GM21381 (cell line): Measurements from ENCODE around the gene TM4SF5.

Experiments
- ATAC-seq: cut with Tn5 transposase; IDR thresholded peaks from one replicate; pipeline ENCODE4 v1.9.1; 2021; ENCODE audit warnings: mild to moderate bottlenecking, moderate library complexity; ENCODE audit not compliant: unreplicated experiment

The TM4SF5 gene

DNA sequence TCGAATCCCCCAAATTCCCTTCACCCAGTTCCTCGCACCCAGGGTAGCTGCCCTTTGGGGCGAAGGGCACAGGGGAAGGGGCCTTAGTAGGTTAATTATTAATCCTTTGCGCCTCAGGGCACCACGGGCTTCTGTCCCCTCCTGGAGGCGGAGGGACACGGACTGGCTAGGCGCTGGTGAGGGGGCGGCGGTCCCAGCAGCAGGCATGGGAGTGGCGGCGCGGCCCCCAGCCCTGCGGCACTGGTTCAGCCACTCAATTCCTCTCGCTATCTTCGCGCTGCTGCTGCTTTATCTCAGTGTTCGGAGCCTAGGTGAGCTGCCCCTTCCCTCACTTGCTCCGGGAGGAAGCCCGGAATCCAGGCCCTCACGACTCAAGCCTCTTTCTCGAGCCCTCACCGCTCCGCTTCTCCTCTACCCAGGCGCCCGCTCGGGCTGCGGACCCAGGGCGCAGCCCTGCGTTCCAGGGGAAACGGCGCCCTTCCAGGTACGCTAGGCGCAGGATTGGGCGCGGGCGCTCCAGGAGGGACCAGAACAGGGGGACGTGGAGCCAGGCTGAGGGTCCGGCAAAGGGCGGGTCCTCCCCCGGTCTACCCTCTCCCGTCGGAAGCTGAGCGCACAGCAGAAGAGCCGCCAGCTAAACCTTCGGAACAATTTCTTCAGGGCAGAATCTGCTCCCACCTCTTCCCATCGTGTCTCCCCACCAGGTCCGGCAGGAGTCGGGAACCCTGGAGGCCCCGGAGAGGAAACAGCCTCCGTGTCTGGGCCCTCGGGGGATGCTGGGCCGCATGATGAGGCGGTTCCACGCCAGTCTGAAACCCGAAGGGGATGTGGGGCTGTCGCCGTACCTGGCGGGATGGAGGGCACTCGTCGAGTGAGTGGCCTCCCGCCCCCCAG is 17.4 kb downstream of the TM4SF5 start, which contains the start of gene GLTPD2:
GLTPD2 (plus strand) TSS at position 158 of the 894 bp plus-strand sequence; CDS start at position 206, 48 bp downstream.
- ATAC-seq, result no peak

DNA sequence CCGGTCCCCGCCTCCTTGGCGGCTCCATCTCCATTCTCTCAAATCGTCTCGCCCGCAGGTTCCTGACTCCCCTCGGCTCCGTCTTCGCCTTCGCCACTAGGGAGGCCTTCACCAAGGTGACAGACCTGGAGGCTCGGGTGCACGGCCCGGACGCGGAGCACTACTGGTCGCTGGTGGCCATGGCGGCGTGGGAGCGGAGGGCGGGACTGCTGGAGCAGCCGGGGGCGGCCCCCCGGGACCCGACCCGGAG is 17.9 kb downstream of the TM4SF5 start:
- no peak for ATAC-seq

DNA sequence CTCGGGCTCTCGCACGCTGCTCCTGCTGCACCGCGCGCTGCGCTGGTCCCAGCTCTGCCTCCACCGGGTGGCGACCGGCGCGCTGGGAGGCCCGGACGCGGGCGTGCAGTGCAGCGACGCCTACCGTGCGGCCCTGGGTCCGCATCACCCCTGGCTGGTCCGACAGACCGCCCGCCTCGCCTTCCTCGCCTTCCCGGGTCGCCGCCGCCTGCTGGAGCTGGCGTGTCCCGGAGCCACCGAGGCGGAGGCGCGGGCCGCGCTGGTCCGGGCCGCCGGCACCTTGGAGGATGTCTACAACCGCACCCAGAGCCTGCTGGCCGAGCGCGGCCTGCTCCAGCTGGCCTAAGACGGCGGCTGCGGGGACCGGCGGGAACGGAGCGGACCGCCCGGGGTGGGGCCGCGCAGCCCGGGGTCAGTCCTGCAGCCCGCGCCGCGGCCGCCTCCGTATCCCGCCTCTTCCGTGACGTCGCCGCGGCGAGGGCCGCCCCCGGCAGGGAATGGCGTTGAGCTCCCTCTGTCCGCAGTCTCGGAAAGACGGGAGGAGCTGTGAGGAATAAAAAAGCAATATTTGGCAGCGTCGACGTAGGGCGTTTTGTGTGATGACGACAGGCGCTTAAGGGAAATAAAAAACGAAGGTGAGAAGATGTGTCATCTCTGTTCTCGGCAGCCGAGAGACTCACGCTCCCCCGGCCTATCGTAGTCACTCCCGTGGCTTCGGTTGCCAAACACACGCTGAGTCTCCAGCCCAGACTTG is 18.4 kb downstream of the TM4SF5 start:
- peak; percentile 84 for ATAC-seq

DNA sequence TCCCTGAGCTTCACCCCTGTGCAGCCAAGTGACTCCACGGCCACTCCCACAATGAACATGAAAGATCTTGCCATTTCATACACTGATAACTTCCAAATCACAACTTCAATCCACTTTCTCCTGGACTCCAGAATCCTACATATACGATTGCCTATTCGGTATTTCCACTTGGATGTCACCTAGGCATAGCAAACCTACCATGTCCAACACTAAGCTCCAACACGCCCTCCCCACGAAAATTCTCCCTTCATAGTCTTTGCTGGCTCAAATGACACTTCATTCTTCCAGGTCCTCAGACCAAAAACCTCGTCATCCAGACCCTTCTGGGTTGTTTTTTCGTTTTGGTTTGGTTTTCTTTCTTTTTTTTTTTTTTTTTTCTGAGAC is 19.0 kb downstream of the TM4SF5 start:
- ATAC-seq, result no peak

DNA sequence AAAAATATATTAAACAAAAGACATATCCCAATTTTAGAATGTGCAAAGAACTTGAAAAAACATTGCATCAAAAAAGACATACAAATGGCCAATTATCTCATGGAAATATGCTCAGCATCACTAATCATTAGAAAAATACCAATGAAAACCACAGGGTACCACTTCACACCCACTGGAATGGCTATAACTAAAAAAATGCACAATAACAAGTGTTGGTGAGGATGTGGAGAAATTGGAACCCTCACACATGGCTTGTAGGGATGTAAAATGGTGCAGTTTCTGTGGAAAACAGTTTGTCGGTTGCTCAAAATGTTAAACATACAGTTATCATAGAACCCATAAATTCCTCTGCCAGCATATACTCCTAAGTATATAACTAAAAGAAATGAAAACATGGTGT is 23.5 kb downstream of the TM4SF5 start:
- ATAC-seq, result no peak

DNA sequence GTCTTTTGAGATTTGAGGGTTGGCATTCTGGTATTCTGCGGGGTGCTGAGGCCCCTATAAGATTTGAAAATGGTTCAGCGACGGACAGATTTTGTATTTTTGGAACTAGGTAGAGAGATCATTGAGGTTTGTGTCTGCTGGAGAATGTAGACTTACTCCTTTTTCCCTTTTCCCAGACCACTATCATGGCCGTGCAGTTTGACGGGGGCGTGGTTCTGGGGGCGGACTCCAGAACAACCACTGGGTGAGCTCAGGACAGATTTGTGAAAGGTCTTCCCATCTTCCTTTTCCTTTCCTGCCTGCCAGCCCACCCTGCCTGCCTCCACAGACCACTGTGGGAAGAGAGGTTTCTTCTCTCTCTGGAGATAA is 24.9 kb downstream of the TM4SF5 start:
- ATAC-seq, result no peak

DNA sequence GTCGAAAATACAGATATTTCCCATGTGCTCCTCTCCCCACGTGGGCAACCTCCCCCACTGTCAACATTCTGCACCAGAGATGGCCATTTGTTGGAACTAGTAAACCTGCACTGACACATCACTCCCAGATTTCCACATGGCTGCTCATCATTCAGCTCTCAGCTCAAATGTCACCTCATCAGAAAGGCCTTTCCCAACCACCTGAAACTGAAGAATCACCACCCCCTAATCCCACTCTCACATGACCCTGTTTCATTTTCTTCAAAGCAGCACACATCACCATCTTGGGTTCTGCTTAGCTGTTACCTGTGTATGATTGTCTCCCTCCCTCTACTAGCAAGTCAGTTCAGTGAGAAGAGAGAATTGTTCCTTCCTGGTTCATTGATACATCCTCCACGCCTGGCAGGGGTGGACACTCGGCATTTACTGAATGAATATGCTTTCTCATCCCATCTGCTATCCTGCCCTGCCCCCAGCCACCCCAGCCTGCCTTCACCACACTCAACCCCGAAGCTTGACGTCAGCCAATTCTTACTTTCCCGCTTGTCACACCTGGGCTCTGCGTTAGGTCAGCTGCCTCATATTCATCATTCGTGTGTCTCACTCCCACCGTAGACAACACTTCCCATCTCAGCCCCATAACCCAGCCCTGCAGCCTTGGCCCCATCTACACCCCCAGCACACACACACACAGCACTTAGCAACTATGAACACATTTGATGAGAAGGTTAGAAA is 28.9 kb downstream of the TM4SF5 start:
- ATAC-seq, result no peak

DNA sequence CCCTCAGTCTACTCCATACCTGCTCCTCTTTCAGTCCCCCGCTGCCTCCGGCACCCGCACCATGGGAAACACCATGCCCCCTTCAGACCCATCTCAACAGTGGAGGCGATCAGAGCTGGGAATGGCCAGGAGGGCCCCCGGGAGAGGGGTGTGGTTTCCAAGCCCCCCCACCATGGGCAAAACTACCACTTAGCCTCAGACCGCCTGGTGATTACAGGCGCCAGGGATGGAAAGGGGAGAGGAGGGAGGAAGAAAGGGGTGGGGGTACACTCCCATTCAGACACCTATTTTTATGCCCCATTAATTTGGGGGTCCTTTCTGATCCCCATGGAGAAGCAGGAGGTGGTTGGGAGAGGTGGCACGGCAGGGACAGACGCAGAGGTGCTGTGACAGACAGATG is 30.5 kb downstream of the TM4SF5 start, which contains the start of gene C17orf114:
C17orf114 (minus strand) TSS at position 101 of the 400 bp plus-strand sequence.
- ATAC-seq, result no peak

DNA sequence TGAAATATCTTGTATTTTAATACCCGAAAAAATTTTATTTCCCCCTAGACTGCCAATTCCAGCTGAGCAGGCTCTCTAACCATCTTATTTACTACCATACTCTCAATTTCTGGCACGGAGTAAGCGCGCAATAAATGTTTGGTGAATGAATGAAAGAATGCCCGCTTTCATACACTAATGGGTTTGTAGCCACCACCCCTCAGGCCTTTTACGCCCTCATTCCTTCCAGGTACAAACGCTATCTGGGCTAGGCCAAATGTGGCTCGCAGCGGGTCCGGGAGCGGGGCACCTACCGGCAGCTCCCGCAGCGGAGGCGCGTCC is 34.7 kb downstream of the TM4SF5 start:
- ATAC-seq, result no peak

DNA sequence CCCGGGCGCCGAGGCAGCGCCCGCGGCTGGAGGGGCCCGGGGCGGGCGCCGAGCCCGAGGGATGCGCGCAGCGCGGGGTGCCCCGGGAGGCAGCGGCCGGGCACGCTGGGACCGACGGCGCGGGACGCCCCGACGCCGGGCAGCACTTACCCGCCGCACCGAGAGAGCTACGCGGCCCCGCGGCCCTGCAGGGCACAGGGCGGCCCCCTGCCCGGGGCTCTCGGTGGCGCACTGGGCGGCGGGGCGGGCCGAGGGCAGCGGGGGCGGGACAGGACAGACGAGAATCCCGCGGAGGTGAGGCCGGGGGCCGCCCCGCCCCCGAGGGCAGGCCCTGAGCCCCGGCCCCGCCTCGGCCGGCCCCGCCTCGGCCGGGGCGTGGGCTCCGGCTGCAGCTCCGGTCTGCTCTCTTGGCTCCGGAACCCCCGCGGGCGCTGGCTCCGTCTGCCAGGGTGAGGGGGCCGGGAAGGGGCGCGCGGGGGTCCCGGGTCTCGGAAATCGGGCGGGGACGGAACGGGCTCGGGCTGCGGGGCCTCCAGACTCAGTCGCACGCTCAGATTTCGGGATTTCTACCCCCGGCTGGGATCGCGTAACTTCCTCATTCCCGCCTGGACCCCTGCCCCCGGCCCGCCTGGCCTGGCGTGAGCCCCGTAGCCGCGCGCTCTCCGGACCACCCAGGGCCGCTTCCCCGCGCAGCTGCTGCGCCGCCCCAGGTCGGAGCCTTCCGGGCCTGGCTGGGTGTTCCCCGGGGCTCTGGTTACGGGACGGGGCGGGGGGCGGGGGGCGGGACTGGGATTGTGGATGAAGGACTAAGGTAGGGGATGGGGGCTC is 35.3 kb downstream of the TM4SF5 start, which contains the start of gene PLD2:
PLD2 (plus strand) TSS at position 376 of the 828 bp plus-strand sequence. CDS start 621 bp downstream, outside the sequence.
- peak; percentile 91 for ATAC-seq

DNA sequence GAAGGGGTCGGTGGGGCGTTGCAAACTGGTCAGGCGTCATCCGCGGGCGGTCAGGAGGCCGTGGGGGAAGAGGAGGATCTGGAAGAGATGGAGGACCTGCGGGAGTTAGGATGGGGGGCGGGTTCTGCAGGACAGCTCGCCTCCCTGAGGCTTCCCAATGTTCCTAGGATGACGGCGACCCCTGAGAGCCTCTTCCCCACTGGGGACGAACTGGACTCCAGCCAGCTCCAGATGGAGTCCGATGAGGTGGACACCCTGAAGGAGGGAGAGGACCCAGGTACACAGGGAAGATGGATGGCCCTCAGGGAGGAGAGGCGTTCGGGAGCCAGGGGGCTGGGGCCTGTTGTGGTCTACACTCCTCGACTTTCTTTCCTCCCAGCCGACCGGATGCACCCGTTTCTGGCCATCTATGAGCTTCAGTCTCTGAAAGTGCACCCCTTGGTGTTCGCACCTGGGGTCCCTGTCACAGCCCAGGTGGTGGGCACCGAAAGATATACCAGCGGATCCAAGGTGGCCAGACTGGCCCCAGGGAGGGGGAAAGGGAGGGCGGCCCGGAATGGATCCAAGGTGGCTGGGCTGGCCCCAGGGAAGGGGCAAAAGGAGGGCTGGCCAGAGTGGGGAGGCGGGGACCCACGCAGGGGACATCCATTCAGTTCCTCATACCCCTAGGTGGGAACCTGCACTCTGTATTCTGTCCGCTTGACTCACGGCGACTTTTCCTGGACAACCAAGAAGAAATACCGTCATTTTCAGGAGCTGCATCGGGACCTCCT is 36.1 kb downstream of the TM4SF5 start:
- no peak for ATAC-seq

DNA sequence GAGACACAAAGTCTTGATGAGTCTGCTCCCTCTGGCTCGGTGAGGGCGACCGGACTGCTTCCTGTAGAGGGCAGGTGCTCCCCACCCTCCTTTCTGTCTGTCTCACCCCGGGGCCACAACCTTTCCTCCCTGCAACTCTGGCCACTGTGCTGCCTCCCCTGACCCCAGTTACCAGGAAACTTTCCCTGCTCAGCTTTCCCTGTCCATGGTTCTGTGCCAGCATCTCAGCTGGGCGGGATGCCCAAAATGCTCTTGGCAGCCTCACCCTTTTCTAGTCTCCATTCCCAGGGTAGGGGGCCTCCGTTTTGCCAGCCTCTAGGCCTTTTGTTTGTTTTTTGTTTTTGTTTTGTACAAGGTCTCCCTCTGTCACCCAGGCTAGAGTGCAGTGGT is 36.7 kb downstream of the TM4SF5 start:
- no peak for ATAC-seq

DNA sequence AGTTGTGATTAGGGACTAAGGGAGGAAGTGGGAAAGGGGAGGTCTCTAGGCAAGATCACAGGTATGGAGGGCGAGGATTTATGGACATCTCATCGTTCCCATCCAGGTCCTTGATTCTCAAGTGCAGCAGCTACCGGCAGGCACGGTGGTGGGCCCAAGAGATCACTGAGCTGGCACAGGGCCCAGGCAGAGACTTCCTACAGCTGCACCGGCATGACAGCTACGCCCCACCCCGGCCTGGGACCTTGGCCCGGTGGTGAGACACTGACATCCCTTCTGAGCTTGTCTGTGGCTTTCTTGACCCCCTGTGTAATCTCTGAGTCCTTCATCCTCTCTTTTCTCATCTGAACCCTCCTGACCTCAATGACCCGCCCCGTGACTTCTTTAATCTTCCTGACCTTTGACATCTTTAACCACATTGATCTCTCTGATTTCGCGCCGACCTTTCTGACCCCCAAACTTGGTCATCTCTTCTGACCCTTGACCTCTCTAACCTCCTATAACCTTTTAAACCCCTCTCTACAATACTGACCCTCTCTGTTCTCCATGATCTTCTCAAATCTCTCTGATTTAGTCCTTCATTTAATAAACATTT is 39.1 kb downstream of the TM4SF5 start:
- no peak for ATAC-seq

DNA sequence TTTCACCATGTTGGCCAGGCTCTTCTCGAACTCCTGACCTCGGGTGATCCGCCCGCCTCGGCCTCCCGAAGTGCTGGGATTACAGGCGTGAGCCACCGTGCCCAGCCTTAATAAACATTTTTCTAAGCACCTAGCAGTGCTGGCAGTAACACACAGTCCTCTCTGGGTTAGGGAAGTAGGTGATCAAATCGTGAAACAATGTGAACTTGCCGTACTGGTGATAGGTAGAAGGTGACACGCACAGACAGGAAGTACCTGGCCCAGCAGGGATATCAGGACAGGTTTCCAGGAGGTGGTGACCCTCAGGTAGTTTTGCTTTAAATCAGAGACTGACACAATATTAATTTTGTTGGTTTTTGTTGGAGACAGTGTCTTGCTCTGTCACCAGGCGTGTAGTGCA is 39.8 kb downstream of the TM4SF5 start:
- no peak for ATAC-seq

DNA sequence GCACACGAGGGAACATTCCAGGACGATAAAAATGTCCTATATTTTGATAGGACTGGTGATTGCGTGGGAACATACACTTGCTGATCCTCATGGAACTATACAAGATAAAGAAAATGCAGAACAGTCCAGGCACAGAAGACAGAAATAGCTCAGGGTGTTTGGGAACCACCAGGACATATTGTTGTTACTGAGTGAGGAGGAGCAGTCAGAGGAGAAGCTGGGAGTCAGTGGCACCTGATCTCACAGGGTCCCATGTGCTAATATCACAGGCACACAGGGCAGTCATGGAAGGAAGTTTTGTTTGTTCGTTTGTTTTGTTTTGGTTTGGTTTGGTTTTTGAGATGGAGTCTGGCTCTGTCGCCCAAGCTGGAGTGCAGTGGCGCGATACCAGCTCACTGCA is 41.0 kb downstream of the TM4SF5 start:
- no peak for ATAC-seq

DNA sequence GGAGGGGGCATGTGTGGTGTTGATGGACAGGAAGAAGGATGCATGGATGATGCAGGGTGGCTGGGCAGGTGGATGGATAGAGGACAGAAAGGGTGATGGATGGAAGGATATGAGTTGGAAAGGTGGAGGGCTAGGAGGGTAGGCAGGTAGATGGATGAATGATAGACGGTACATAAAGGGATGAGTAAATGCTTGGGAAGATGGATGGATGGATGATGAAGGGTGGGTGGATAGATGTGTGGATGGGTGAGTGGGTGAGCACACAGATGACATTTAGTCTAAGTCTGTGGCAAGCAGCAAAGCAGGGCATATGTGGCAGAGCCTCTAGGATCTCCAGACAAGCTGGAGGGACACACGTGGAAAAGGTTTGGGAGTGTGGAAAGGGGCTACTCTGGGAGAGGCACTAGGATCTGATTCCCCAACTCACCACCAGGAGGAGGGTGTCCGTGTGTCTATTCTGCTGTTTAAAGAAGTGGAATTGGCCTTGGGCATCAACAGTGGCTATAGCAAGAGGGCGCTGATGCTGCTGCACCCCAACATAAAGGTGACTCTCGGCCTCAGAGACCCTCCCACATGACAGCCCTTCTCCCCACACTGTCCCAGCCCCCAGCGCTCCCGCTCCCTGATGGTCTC is 43.5 kb downstream of the TM4SF5 start:
- ATAC-seq, result no peak

DNA sequence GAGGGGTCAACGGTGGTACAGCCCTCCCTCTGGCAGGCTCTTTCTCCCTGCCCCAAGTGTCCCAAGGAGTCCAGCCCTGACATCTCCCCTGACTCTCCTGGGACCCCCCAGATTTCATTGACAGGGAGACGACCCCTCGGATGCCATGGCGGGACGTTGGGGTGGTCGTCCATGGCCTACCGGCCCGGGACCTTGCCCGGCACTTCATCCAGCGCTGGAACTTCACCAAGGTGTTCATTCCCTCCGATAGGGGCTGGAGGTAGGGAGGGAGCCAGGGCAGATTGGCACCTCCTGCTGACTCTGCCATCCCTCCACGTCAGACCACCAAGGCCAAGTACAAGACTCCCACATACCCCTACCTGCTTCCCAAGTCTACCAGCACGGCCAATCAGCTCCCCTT is 45.1 kb downstream of the TM4SF5 start:
- ATAC-seq, result no peak

DNA sequence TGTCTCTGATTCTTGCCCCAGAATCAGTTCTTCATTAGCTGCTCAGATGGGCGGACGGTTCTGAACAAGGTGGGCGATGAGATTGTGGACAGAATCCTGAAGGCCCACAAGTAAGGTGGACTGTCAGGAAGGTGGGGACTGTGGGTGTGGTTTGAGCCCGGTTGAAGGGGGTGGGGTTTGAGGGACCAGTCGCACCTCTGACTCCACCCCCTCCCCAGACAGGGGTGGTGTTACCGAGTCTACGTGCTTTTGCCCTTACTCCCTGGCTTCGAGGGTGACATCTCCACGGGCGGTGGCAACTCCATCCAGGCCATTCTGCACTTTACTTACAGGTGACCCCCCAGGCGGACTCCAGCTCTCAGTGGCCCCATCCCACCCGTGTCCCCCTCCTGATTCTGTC is 46.6 kb downstream of the TM4SF5 start:
- no peak for ATAC-seq

DNA sequence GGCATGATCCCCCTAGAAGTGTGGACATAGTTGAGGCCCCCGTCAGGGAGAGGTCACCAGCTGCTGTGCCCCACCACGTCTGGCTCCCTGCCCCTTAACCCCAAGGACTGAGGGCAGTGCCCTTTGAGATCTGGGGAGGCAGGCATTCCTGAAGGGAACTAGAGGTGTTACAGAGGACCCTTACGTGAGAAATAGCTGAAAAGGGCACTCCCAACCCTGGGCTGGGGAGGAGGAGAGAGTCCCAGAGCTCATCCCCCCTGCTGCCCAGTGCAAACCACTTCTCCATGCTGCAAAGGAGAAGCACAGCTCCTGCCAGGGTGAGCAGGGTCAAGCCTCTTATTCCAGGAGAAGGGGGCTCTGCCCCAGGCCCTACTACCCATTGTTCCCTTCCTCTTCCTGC is 51.1 kb downstream of the TM4SF5 start:
- ATAC-seq, result no peak
